PC-3 (cell line): ENCODE data around the gene JAML. TPM values are rescaled to one million over a fixed set of nuclear protein-coding genes. Genes with fewer than 3 reads are reported as not detected.

ENCODE experiments used
- ATAC-seq: fragments of 200-7000 bp; cut with Tn5 transposase; 2 replicates; pipeline ENCODE4 v1.9.1; 2020; ENCODE audit warnings: mild to moderate bottlenecking, moderate library complexity
- BruUV-seq: library from RNA; stranded (reverse); fragments of 400-500 nt; replicated peaks from 2 replicates; lab custom pipeline; 2021; lab: Mats Ljungman, UMichigan
- CTCF ChIA-PET: fragments of 300-600 bp; sonication (Branson Sonifier 250); formaldehyde crosslinking; loops from one replicate; lab custom pipeline; 2022; ENCODE audit warnings: antibody characterized with exemption; lab: Charles Lee
- POLR2A ChIA-PET: fragments of 300-600 bp; sonication (Branson Sonifier 250); formaldehyde crosslinking; loops from one replicate; lab custom pipeline; 2022; ENCODE audit warnings: antibody characterized with exemption; ENCODE audit not compliant: unreplicated experiment; lab: Charles Lee
- DNase-seq: peaks from one replicate; pipeline ENCODE4 v3.0.0-alpha.2; 2015
- H2AFZ ChIP-seq: fragments of 300-600 bp; sonication (generic); 2 replicates; pipeline ENCODE4 v1.6.0; 2016; ENCODE audit warnings: antibody characterized with exemption, low read length
- H3F3A ChIP-seq: fragments of 300-600 bp; sonication (generic); one replicate; pipeline ENCODE4 v1.6.0; 2017; ENCODE audit warnings: antibody characterized with exemption, low read length, control low read depth, mild to moderate bottlenecking; ENCODE audit not compliant: unreplicated experiment
- H3K27ac ChIP-seq: fragments of 300-600 bp; sonication (generic); 2 replicates; pipeline ENCODE4 v1.5.1; 2016; ENCODE audit warnings: mild to moderate bottlenecking, low read length
- H3K27me3 ChIP-seq: fragments of 300-600 bp; sonication (generic); 2 replicates; pipeline ENCODE4 v1.6.1; 2016; ENCODE audit warnings: low read length, mixed read lengths
- H3K36me3 ChIP-seq: fragments of 300-600 bp; sonication (generic); 2 replicates; pipeline ENCODE4 v1.6.1; 2016; ENCODE audit warnings: low read depth, mixed run types, low read length, mixed read lengths
- H3K4me1 ChIP-seq: fragments of 300-600 bp; sonication (generic); 2 replicates; pipeline ENCODE4 v1.5.1; 2016; ENCODE audit warnings: low read length; ENCODE audit not compliant: insufficient read depth
- H3K4me2 ChIP-seq: fragments of 300-600 bp; sonication (generic); 2 replicates; pipeline ENCODE4 v1.6.0; 2016; ENCODE audit warnings: low read length
- H3K4me3 ChIP-seq: fragments of 300-600 bp; sonication (generic); 2 replicates; pipeline ENCODE4 v1.5.1; 2016; ENCODE audit warnings: mild to moderate bottlenecking, low read length, mixed read lengths
- H3K79me2 ChIP-seq: fragments of 300-600 bp; sonication (generic); 2 replicates; pipeline ENCODE4 v1.6.1; 2017; ENCODE audit warnings: low read length, mixed read lengths
- H3K9ac ChIP-seq: fragments of 300-600 bp; sonication (generic); 2 replicates; pipeline ENCODE4 v1.6.0; 2016; ENCODE audit warnings: mild to moderate bottlenecking, low read length
- H3K9me2 ChIP-seq: fragments of 300-600 bp; sonication (generic); replicated peaks from 2 replicates; pipeline ENCODE4 v1.6.1; 2016; ENCODE audit warnings: mixed run types, low read length, mixed read lengths
- H3K9me3 ChIP-seq: fragments of 300-600 bp; sonication (generic); 2 replicates; pipeline ENCODE4 v1.6.1; 2016; ENCODE audit warnings: low read length, mixed read lengths
- H4K20me1 ChIP-seq: fragments of 300-600 bp; sonication (generic); 2 replicates; pipeline ENCODE4 v1.6.1; 2016; ENCODE audit warnings: low read length, mixed read lengths
- CTCF ChIP-seq: fragments of 300-600 bp; sonication (generic); conservative IDR thresholded peaks from 2 replicates; pipeline ENCODE4 v1.5.1; 2017; ENCODE audit warnings: antibody characterized with exemption, low read depth, mild to moderate bottlenecking, low read length
- EZH2 ChIP-seq: fragments of 300-600 bp; sonication (generic); IDR thresholded peaks from one replicate; pipeline ENCODE4 v1.6.1; 2017; ENCODE audit warnings: antibody characterized with exemption, mild to moderate bottlenecking, low read length; ENCODE audit not compliant: unreplicated experiment
- EZH2phosphoT487 ChIP-seq: fragments of 300-600 bp; sonication (generic); IDR thresholded peaks from 2 replicates; pipeline ENCODE4 v1.6.1; 2018; ENCODE audit warnings: mild to moderate bottlenecking, antibody characterized with exemption, low read length, borderline replicate concordance
- intact Hi-C: fragments of 100-400 bp; cut with micrococcal nuclease; formaldehyde crosslinking; loops from 2 replicates; pipeline ENCODE4 v1.9.0; 2023
- total RNA-seq: library from RNA; depleted of rRNA; stranded (reverse); fragments of >200 nt; gene quantifications from 2 replicates; pipeline ENCODE4 v1.2.3, GENCODE V29; 2014

The JAML gene
- total RNA-seq, 1 experiment from 2014 or later = not detected

- Histone ChIP-seq H3K9me3 (no peaks in the 10 kb centered on the region), H2AFZ (no peak overlapping the region), H3K27me3 (peaks cover 29% of the 10 kb centered on the region), H3K36me3 (no peaks in the 10 kb centered on the region), H3K27ac (no peak overlapping the region), H3K9ac (no peak overlapping the region), H3K4me1 (no peaks in the 10 kb centered on the region), H3K79me2 (no peaks in the 10 kb centered on the region), H3F3A (no peaks in the 10 kb centered on the region), H3K4me3 (no peak overlapping the region), H4K20me1 (no peaks in the 10 kb centered on the region), H3K4me2 (no peak overlapping the region), H3K9me2 (no peaks in the 10 kb centered on the region)
- no TSS peak for BruUV-seq
- DNase-seq = no peak
- POLR2A ChIA-PET = no interaction called here
- intact Hi-C loops = no loop called here
- CTCF ChIA-PET = no interaction called here
- no peak for ATAC-seq
- TF ChIP-seq CTCF = no peak
- TF ChIP-seq EZH2phosphoT487 = no peak
- TF ChIP-seq EZH2 = no peak
These were observed 17.7 kb downstream of the JAML start for GRCh38 chr11:118207079-118207478.

- Histone ChIP-seq H3K4me2 (no peak overlapping the region), H3K36me3 (no peaks in the 10 kb centered on the region), H3K79me2 (no peaks in the 10 kb centered on the region), H3K27ac (no peak overlapping the region), H3K27me3 (peaks cover 29% of the 10 kb centered on the region), H3K9me3 (no peaks in the 10 kb centered on the region), H4K20me1 (no peaks in the 10 kb centered on the region), H3K4me1 (no peaks in the 10 kb centered on the region), H3K9me2 (no peaks in the 10 kb centered on the region), H3K9ac (no peak overlapping the region), H2AFZ (no peak overlapping the region), H3F3A (no peaks in the 10 kb centered on the region), H3K4me3 (no peak overlapping the region)
- POLR2A ChIA-PET = no interaction called here
- ATAC-seq (no peak), DNase-seq (no peak)
- CTCF ChIA-PET = no interaction called here
- intact Hi-C loops = no loop called here
- no TSS peak for BruUV-seq
- no peak for TF ChIP-seq EZH2phosphoT487
- TF ChIP-seq CTCF = no peak
These were observed 18.3 kb downstream of the JAML start for GRCh38 chr11:118206391-118207031.

- H2AFZ ChIP-seq = no peak overlapping the region
- no peaks in the 10 kb centered on the region for H3K79me2 ChIP-seq
- no peak overlapping the region for H3K4me3 ChIP-seq
- no peaks in the 10 kb centered on the region for H3K9me2 ChIP-seq
- no peaks in the 10 kb centered on the region for H3K4me1 ChIP-seq
- H3K9ac ChIP-seq = no peak overlapping the region
- H3F3A ChIP-seq = no peaks in the 10 kb centered on the region
- H3K4me2 ChIP-seq = no peak overlapping the region
- ChIA-PET CTCF (no interaction called here), POLR2A (no interaction called here)
- intact Hi-C loops = no loop called here
- ATAC-seq (no peak), DNase-seq (no peak)
- no peaks in the 10 kb centered on the region for H3K36me3 ChIP-seq
- no peaks in the 10 kb centered on the region for H4K20me1 ChIP-seq
- BruUV-seq = no TSS peak
- no peaks in the 10 kb centered on the region for H3K9me3 ChIP-seq
- TF ChIP-seq EZH2phosphoT487 (no peak), CTCF (no peak), EZH2 (no peak)
- peaks cover 29% of the 10 kb centered on the region for H3K27me3 ChIP-seq
- no peak overlapping the region for H3K27ac ChIP-seq
These were observed 19.0 kb downstream of the JAML start for GRCh38 chr11:118205606-118206378.
